ENCODE results near the gene ABTB1. TPM values are rescaled to one million over a fixed set of nuclear protein-coding genes. Genes with fewer than 3 reads are reported as not detected.

Gene ABTB1
- total RNA-seq, 6 experiments from 2014 or later = 9.5 to 14.0 (median 11.5) TPM

- no peak for DNase-seq
- TF ChIP-seq CTCF (IDR thresholded peaks at IDR 0.05) = no peak
- Mint-ChIP-seq H3K9me3 (no peaks in the 10 kb centered on the region), H3K4me1 (ENCODE audit: low read depth) (peaks cover 34% of the 10 kb centered on the region), H3K4me3 (no peak overlapping the region), H3K27me3 (ENCODE audit: insufficient read depth) (peaks cover 4% of the 10 kb centered on the region), H3K36me3 (ENCODE audit: low read depth) (peaks cover 19% of the 10 kb centered on the region; the same call in 1 of the 2 replicates), H3K27ac (peak overlapping the region; percentile 74)
Observed at GRCh38 chr3:127692501-127693335, 20.0 kb downstream of the ABTB1 start.

GRCh38 chr3:127693336-127693843 is 20.6 kb downstream of the ABTB1 start:
- no peak overlapping the region; the same call in 1 of the 2 replicates for H3K4me3 Mint-ChIP-seq
- DNase-seq = no peak
- peaks cover 19% of the 10 kb centered on the region; the same call in 1 of the 2 replicates for H3K36me3 Mint-ChIP-seq (ENCODE audit: low read depth)
- peaks cover 41% of the 10 kb centered on the region for H3K4me1 Mint-ChIP-seq (ENCODE audit: low read depth)
- no peaks in the 10 kb centered on the region for H3K9me3 Mint-ChIP-seq
- TF ChIP-seq CTCF (IDR thresholded peaks at IDR 0.05) = no peak
- no peak overlapping the region; the same call in 1 of the 2 replicates for H3K27ac Mint-ChIP-seq
- peaks cover 4% of the 10 kb centered on the region for H3K27me3 Mint-ChIP-seq (ENCODE audit: insufficient read depth)

GRCh38 chr3:127694467-127695215 is 21.9 kb downstream of the ABTB1 start:
- H3K36me3 Mint-ChIP-seq (ENCODE audit: low read depth) = peaks cover 15% of the 10 kb centered on the region; the same call in 1 of the 2 replicates
- H3K4me1 Mint-ChIP-seq (ENCODE audit: low read depth) = peaks cover 54% of the 10 kb centered on the region
- peaks cover 2% of the 10 kb centered on the region for H3K27me3 Mint-ChIP-seq (ENCODE audit: insufficient read depth)
- H3K4me3 Mint-ChIP-seq = no peak overlapping the region
- H3K9me3 Mint-ChIP-seq = no peaks in the 10 kb centered on the region
- TF ChIP-seq CTCF (IDR thresholded peaks at IDR 0.05) = peak; percentile 52; the same call in 1 of the 2 replicates
- H3K27ac Mint-ChIP-seq = no peak overlapping the region
- peak; percentile 13 for DNase-seq

- DNase-seq = peak; percentile 76
- Mint-ChIP-seq H3K36me3 (ENCODE audit: low read depth) (peaks cover 11% of the 10 kb centered on the region; the same call in 1 of the 2 replicates), H3K27me3 (ENCODE audit: insufficient read depth) (no peaks in the 10 kb centered on the region; the same call in none of the 2 replicates), H3K4me3 (peak overlapping the region; percentile 63), H3K4me1 (ENCODE audit: low read depth) (peaks cover 58% of the 10 kb centered on the region), H3K9me3 (no peaks in the 10 kb centered on the region), H3K27ac (peak overlapping the region; percentile 91)
- no peak for TF ChIP-seq CTCF (IDR thresholded peaks at IDR 0.05)
Observed at GRCh38 chr3:127697551-127698240, 24.9 kb downstream of the ABTB1 start.

GRCh38 chr3:127698286-127698685 is 25.5 kb downstream of the ABTB1 start:
- Mint-ChIP-seq H3K4me3 (0 out of 2 replicates have a peak overlapping the region, but pooled peaks have one; percentile 11), H3K4me1 (ENCODE audit: low read depth) (peaks cover 54% of the 10 kb centered on the region), H3K27me3 (ENCODE audit: insufficient read depth) (peaks cover 2% of the 10 kb centered on the region), H3K36me3 (ENCODE audit: low read depth) (peaks cover 9% of the 10 kb centered on the region), H3K9me3 (no peaks in the 10 kb centered on the region), H3K27ac (peak overlapping the region; percentile 91)
- no peak for TF ChIP-seq CTCF (IDR thresholded peaks at IDR 0.05)
- no peak for DNase-seq

All from HFFc6 (cell line).